ENCODE data around the gene OR6Y1. TPM values are rescaled to one million over a fixed set of nuclear protein-coding genes. Genes with fewer than 3 reads are reported as not detected.
A peak's percentile ranks its signal among the peaks of the same experiment; 100 is the strongest.

The OR6Y1 gene
- total RNA-seq (2014; rRNA removed; shearing (Covaris generic)) = not detected in 2 replicates

GRCh38 chr1:158554352-158554751 is at the start of gene OR6Y1:
Gene OR6Y1 (minus strand): TSS chr1:158554405. CDS start chr1:158548105, 6,300 bp downstream.
- no peak for DNase-seq (ENCODE audit: low read depth)

GRCh38 chr1:158600735-158601134 is 46.5 kb upstream of the OR6Y1 start:
- DNase-seq (ENCODE audit: low read depth) = no peak

GRCh38 chr1:158586942-158587341 is 32.7 kb upstream of the OR6Y1 start:
- DNase-seq (ENCODE audit: low read depth) = no peak

- no peak for DNase-seq (ENCODE audit: low read depth)
Measured at GRCh38 chr1:158583962-158584361, 29.8 kb upstream of the OR6Y1 start.

- no peak for DNase-seq (ENCODE audit: low read depth)
Measured at GRCh38 chr1:158579733-158580132, 25.5 kb upstream of the OR6Y1 start, which contains the start of gene OR10X1. Gene OR10X1 (minus strand): TSS chr1:158579899. CDS start chr1:158579899, 0 bp downstream.

GRCh38 chr1:158577561-158577960 is 23.4 kb upstream of the OR6Y1 start:
- no peak for DNase-seq (ENCODE audit: low read depth)

- DNase-seq (ENCODE audit: low read depth) = no peak
Measured at GRCh38 chr1:158572226-158572625, 18.0 kb upstream of the OR6Y1 start.

GRCh38 chr1:158570480-158570879 is 16.3 kb upstream of the OR6Y1 start, which contains the start of gene OR6P1:
Gene OR6P1 (minus strand): TSS chr1:158570580. CDS start chr1:158563604, 6,976 bp downstream.
- DNase-seq (ENCODE audit: low read depth) = no peak

- no peak for DNase-seq (ENCODE audit: low read depth)
Measured at GRCh38 chr1:158564608-158565007, 10.4 kb upstream of the OR6Y1 start.

GRCh38 chr1:158563853-158564252 is 9.6 kb upstream of the OR6Y1 start:
- DNase-seq (ENCODE audit: low read depth) = no peak

- DNase-seq (ENCODE audit: low read depth) = no peak
Measured at GRCh38 chr1:158559696-158560095, 5.5 kb upstream of the OR6Y1 start.

- DNase-seq (ENCODE audit: low read depth) = peak; percentile 52
Measured at GRCh38 chr1:158552296-158552695, 1.9 kb downstream of the OR6Y1 start.

GRCh38 chr1:158547533-158547932 is 6.7 kb downstream of the OR6Y1 start:
- DNase-seq (ENCODE audit: low read depth) = no peak

GRCh38 chr1:158537609-158538008 is 16.6 kb downstream of the OR6Y1 start:
- DNase-seq (ENCODE audit: low read depth) = no peak

GRCh38 chr1:158534496-158534895 is 19.7 kb downstream of the OR6Y1 start:
- DNase-seq (ENCODE audit: low read depth) = no peak

GRCh38 chr1:158527190-158527815 is 26.9 kb downstream of the OR6Y1 start:
- DNase-seq (ENCODE audit: low read depth) = no peak

- no peak for DNase-seq (ENCODE audit: low read depth)
Measured at GRCh38 chr1:158521666-158522058, 32.5 kb downstream of the OR6Y1 start.

- DNase-seq (ENCODE audit: low read depth) = no peak
Measured at GRCh38 chr1:158520955-158521665, 33.1 kb downstream of the OR6Y1 start.

GRCh38 chr1:158520021-158520420 is 34.2 kb downstream of the OR6Y1 start:
- no peak for DNase-seq (ENCODE audit: low read depth)

GRCh38 chr1:158516966-158517365 is 37.2 kb downstream of the OR6Y1 start:
- DNase-seq (ENCODE audit: low read depth) = no peak

GRCh38 chr1:158509471-158510156 is 44.6 kb downstream of the OR6Y1 start:
- peak; percentile 20 for DNase-seq (ENCODE audit: low read depth)

- no peak for DNase-seq (ENCODE audit: low read depth)
Measured at GRCh38 chr1:158507511-158507910, 46.7 kb downstream of the OR6Y1 start.

Data from Daoy (cell line).